Suppressor macrophage treated with lipopolysaccharide for 4 hours (primary cell): ENCODE measurements around the gene TYMP.

Source experiments
- DNase-seq: peaks from one replicate; pipeline ENCODE4 v3.0.0-alpha.2; 2020

TYMP gene

GRCh38 chr22:50504369-50505211, 25.2 kb downstream of the TYMP start:
- no peak for DNase-seq

- no peak for DNase-seq
These were observed 26.2 kb downstream of the TYMP start for GRCh38 chr22:50503475-50504145.

GRCh38 chr22:50502628-50503474, 27.0 kb downstream of the TYMP start:
- DNase-seq, result no peak

- DNase-seq, result no peak
These were observed 27.7 kb downstream of the TYMP start for GRCh38 chr22:50502096-50502495.

GRCh38 chr22:50500452-50500851, 29.4 kb downstream of the TYMP start:
- DNase-seq, result no peak

GRCh38 chr22:50498322-50498890, 31.4 kb downstream of the TYMP start:
- DNase-seq, result peak; percentile 80

GRCh38 chr22:50497093-50497492, 32.7 kb downstream of the TYMP start:
- DNase-seq, result no peak

- peak; percentile 52 for DNase-seq
These were observed 39.1 kb downstream of the TYMP start for GRCh38 chr22:50490531-50491308.

- DNase-seq, result no peak
These were observed 40.2 kb downstream of the TYMP start for GRCh38 chr22:50489363-50490243.

- DNase-seq, result no peak
These were observed 40.9 kb downstream of the TYMP start for GRCh38 chr22:50488886-50489285.

GRCh38 chr22:50488006-50488677, 41.7 kb downstream of the TYMP start:
- no peak for DNase-seq

GRCh38 chr22:50487290-50488005, 42.4 kb downstream of the TYMP start:
- DNase-seq, result no peak

GRCh38 chr22:50486561-50487289, 43.1 kb downstream of the TYMP start, which contains the start of gene MIOX:
MIOX (plus strand) TSS chr22:50486859; CDS start chr22:50486898, 39 bp downstream.
- DNase-seq, result no peak

GRCh38 chr22:50485221-50486131, 44.3 kb downstream of the TYMP start:
- DNase-seq, result no peak

- DNase-seq, result no peak
These were observed 45.6 kb downstream of the TYMP start for GRCh38 chr22:50483977-50484853.

GRCh38 chr22:50483556-50483955, 46.3 kb downstream of the TYMP start:
- no peak for DNase-seq

GRCh38 chr22:50483106-50483505, 46.7 kb downstream of the TYMP start:
- no peak for DNase-seq
